Measurements from ENCODE around the gene MALAT1. TPM values are rescaled to one million over a fixed set of nuclear protein-coding genes. Genes with fewer than 3 reads are reported as not detected.

The MALAT1 gene
- total and polyA plus RNA-seq, 2 of the 13 experiments (the other 11 are each of a cell fraction or from before 2014, with no cell fraction given), result 143 to 1,237 TPM

DNA sequence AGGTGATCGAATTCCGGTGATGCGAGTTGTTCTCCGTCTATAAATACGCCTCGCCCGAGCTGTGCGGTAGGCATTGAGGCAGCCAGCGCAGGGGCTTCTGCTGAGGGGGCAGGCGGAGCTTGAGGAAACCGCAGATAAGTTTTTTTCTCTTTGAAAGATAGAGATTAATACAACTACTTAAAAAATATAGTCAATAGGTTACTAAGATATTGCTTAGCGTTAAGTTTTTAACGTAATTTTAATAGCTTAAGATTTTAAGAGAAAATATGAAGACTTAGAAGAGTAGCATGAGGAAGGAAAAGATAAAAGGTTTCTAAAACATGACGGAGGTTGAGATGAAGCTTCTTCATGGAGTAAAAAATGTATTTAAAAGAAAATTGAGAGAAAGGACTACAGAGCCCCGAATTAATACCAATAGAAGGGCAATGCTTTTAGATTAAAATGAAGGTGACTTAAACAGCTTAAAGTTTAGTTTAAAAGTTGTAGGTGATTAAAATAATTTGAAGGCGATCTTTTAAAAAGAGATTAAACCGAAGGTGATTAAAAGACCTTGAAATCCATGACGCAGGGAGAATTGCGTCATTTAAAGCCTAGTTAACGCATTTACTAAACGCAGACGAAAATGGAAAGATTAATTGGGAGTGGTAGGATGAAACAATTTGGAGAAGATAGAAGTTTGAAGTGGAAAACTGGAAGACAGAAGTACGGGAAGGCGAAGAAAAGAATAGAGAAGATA is at the start of gene MALAT1 (continued):
- TF ChIP-seq, protein P1, sequence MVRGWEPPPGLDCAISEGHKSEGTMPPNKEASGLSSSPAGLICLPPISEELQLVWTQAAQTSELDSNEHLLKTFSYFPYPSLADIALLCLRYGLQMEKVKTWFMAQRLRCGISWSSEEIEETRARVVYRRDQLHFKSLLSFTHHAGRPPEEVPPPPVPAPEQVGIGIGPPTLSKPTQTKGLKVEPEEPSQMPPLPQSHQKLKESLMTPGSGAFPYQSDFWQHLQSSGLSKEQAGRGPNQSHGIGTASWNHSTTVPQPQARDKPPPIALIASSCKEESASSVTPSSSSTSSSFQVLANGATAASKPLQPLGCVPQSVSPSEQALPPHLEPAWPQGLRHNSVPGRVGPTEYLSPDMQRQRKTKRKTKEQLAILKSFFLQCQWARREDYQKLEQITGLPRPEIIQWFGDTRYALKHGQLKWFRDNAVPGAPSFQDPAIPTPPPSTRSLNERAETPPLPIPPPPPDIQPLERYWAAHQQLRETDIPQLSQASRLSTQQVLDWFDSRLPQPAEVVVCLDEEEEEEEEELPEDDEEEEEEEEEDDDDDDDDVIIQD (CRISPR knock-in tag; IDR thresholded peaks at IDR 0.05; ENCODE audit: low read depth), result peak; percentile 85; the same call in 1 of the 2 replicates
- no peak for TF ChIP-seq ZNF766 (CRISPR knock-in tag; IDR thresholded peaks at IDR 0.05; ENCODE audit: borderline replicate concordance)
- TF ChIP-seq ATRX (CRISPR knock-in tag; IDR thresholded peaks at IDR 0.05; ENCODE audit: borderline replicate concordance), result no peak
- TF ChIP-seq, protein P2, sequence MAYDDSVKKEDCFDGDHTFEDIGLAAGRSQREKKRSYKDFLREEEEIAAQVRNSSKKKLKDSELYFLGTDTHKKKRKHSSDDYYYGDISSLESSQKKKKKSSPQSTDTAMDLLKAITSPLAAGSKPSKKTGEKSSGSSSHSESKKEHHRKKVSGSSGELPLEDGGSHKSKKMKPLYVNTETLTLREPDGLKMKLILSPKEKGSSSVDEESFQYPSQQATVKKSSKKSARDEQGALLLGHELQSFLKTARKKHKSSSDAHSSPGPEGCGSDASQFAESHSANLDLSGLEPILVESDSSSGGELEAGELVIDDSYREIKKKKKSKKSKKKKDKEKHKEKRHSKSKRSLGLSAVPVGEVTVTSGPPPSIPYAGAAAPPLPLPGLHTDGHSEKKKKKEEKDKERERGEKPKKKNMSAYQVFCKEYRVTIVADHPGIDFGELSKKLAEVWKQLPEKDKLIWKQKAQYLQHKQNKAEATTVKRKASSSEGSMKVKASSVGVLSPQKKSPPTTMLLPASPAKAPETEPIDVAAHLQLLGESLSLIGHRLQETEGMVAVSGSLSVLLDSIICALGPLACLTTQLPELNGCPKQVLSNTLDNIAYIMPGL (CRISPR knock-in tag; IDR thresholded peaks at IDR 0.05; ENCODE audit: borderline replicate concordance in 1 of 2, low read depth in 1 of 2), result peak in 1 of 2 experiments; percentile 80; a peak in 3 of 4 replicates
- TF ChIP-seq PHB2 (IDR thresholded peaks at IDR 0.05; ENCODE audit: partially characterized antibody), result no peak
- TF ChIP-seq, protein P3, sequence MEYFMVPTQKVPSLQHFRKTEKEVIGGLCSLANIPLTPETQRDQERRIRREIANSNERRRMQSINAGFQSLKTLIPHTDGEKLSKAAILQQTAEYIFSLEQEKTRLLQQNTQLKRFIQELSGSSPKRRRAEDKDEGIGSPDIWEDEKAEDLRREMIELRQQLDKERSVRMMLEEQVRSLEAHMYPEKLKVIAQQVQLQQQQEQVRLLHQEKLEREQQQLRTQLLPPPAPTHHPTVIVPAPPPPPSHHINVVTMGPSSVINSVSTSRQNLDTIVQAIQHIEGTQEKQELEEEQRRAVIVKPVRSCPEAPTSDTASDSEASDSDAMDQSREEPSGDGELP (IDR thresholded peaks at IDR 0.05; ENCODE audit: borderline replicate concordance, low read depth), result peak; percentile 36; the same call in 1 of the 2 replicates
- TF ChIP-seq, protein P4, sequence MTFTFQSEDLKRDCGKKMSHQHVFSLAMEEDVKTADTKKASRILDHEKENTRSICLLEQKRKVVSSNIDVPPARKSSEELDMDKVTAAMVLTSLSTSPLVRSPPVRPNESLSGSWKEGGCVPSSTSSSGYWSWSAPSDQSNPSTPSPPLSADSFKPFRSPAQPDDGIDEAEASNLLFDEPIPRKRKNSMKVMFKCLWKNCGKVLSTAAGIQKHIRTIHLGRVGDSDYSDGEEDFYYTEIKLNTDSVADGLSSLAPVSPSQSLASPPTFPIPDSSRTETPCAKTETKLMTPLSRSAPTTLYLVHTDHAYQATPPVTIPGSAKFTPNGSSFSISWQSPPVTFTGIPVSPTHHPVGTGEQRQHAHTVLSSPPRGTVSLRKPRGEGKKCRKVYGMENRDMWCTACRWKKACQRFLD (CRISPR knock-in tag; IDR thresholded peaks at IDR 0.05; ENCODE audit: borderline replicate concordance), result no peak
- TF ChIP-seq, protein P5, sequence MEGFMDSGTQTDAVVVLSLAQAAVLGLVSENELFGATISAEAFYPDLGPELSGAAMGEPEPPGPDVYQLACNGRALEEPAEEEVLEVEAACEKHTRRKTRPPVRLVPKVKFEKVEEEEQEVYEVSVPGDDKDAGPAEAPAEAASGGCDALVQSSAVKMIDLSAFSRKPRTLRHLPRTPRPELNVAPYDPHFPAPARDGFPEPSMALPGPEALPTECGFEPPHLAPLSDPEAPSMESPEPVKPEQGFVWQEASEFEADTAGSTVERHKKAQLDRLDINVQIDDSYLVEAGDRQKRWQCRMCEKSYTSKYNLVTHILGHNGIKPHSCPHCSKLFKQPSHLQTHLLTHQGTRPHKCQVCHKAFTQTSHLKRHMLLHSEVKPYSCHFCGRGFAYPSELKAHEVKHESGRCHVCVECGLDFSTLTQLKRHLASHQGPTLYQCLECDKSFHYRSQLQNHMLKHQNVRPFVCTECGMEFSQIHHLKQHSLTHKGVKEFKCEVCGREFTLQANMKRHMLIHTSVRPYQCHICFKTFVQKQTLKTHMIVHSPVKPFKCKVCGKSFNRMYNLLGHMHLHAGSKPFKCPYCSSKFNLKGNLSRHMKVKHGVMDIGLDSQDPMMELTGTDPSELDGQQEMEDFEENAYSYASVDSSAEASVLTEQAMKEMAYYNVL (CRISPR knock-in tag; IDR thresholded peaks at IDR 0.05; ENCODE audit: borderline replicate concordance), result 0 out of 2 replicates have a peak, but pooled peaks have one; percentile 44
- TF ChIP-seq KDM5B (CRISPR knock-in tag; IDR thresholded peaks at IDR 0.05; ENCODE audit: borderline replicate concordance), result no peak
- TF ChIP-seq, protein P6, sequence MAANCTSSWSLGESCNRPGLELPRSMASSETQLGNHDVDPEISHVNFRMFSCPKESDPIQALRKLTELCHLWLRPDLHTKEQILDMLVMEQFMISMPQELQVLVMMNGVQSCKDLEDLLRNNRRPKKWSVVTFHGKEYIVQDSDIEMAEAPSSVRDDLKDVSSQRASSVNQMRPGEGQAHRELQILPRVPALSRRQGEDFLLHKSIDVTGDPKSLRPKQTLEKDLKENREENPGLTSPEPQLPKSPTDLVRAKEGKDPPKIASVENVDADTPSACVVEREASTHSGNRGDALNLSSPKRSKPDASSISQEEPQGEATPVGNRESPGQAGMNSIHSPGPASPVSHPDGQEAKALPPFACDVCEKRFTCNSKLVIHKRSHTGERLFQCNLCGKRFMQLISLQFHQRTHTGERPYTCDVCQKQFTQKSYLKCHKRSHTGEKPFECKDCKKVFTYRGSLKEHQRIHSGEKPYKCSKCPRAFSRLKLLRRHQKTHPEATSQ (CRISPR knock-in tag; IDR thresholded peaks at IDR 0.05; ENCODE audit: borderline replicate concordance), result peak; percentile 92; the same call in 1 of the 2 replicates
- TF ChIP-seq, protein P7, sequence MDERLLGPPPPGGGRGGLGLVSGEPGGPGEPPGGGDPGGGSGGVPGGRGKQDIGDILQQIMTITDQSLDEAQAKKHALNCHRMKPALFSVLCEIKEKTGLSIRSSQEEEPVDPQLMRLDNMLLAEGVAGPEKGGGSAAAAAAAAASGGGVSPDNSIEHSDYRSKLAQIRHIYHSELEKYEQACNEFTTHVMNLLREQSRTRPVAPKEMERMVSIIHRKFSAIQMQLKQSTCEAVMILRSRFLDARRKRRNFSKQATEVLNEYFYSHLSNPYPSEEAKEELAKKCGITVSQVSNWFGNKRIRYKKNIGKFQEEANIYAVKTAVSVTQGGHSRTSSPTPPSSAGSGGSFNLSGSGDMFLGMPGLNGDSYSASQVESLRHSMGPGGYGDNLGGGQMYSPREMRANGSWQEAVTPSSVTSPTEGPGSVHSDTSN (CRISPR knock-in tag; IDR thresholded peaks at IDR 0.05), result no peak
- TF ChIP-seq AGO2 (optimal IDR thresholded peaks at IDR 0.05; ENCODE audit: low read depth, low read length), result no peak
- TF ChIP-seq ERF (CRISPR knock-in tag; IDR thresholded peaks at IDR 0.05), result peak; percentile 75; the same call in 1 of the 2 replicates
- TF ChIP-seq CAMTA2 (CRISPR knock-in tag; IDR thresholded peaks at IDR 0.05; ENCODE audit: borderline replicate concordance), result no peak
- TF ChIP-seq, protein P8, sequence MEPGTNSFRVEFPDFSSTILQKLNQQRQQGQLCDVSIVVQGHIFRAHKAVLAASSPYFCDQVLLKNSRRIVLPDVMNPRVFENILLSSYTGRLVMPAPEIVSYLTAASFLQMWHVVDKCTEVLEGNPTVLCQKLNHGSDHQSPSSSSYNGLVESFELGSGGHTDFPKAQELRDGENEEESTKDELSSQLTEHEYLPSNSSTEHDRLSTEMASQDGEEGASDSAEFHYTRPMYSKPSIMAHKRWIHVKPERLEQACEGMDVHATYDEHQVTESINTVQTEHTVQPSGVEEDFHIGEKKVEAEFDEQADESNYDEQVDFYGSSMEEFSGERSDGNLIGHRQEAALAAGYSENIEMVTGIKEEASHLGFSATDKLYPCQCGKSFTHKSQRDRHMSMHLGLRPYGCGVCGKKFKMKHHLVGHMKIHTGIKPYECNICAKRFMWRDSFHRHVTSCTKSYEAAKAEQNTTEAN (CRISPR knock-in tag; conservative IDR thresholded peaks at IDR 0.05), result no peak

All from HepG2 (cell line).